HepG2 (cell line): ENCODE measurements around the gene C1QL4. TPM values are rescaled to one million over a fixed set of nuclear protein-coding genes. Genes with fewer than 3 reads are reported as not detected.

Source experiments
- ARID5B ChIP-seq: IDR thresholded peaks from 2 replicates; pipeline ENCODE4 v1.4.0; 2020; ENCODE audit warnings: mild to moderate bottlenecking, missing genetic modification reagents
- ASH2L ChIP-seq: fragments of 300-600, 200-600 bp; sonication (generic); IDR thresholded peaks from 2 replicates; pipeline ENCODE4 v1.7.0; 2017; ENCODE audit warnings: low read depth, mild to moderate bottlenecking, moderate library complexity, mixed read lengths, low read length; ENCODE audit not compliant: insufficient read length
- CTCF ChIP-seq: sonication (generic); formaldehyde crosslinking; IDR thresholded peaks from 2 replicates; pipeline ENCODE4 v1.5.0; 2020; ENCODE audit warnings: mild to moderate bottlenecking, missing genetic modification reagents, moderate library complexity
- GLI4 ChIP-seq: sonication (generic); formaldehyde crosslinking; IDR thresholded peaks from 2 replicates; pipeline ENCODE4 v1.5.1; 2020; ENCODE audit warnings: missing genetic modification reagents, mild to moderate bottlenecking, moderate library complexity, borderline replicate concordance
- KLF12 ChIP-seq: sonication (generic); formaldehyde crosslinking; IDR thresholded peaks from 2 replicates; pipeline ENCODE4 v1.4.0; 2020; ENCODE audit warnings: missing genetic modification reagents, borderline replicate concordance
- MYNN ChIP-seq: sonication (generic); formaldehyde crosslinking; IDR thresholded peaks from 2 replicates; pipeline ENCODE4 v1.4.0; 2020; ENCODE audit warnings: mild to moderate bottlenecking, low read depth, missing genetic modification reagents
- NRL ChIP-seq: sonication (generic); formaldehyde crosslinking; IDR thresholded peaks from 2 replicates; pipeline ENCODE4 v1.5.0; 2020; ENCODE audit warnings: missing genetic modification reagents, mild to moderate bottlenecking, moderate library complexity, borderline replicate concordance
- TFE3 ChIP-seq: IDR thresholded peaks from 2 replicates; pipeline ENCODE4 v1.6.1; 2016
- THYN1 ChIP-seq: sonication (generic); formaldehyde crosslinking; IDR thresholded peaks from 2 replicates; pipeline ENCODE4 v1.8.1; 2023; ENCODE audit warnings: low read depth, mild to moderate bottlenecking, moderate library complexity, missing genetic modification reagents, borderline replicate concordance
- UBTF ChIP-seq: sonication (generic); formaldehyde crosslinking; IDR thresholded peaks from 2 replicates; pipeline ENCODE4 v1.4.0; 2020; ENCODE audit warnings: mild to moderate bottlenecking, missing genetic modification reagents
- ZBTB14 ChIP-seq: sonication (generic); formaldehyde crosslinking; IDR thresholded peaks from 2 replicates; pipeline ENCODE4 v1.4.0; 2020; ENCODE audit warnings: missing genetic modification reagents
- ZFP37 ChIP-seq: sonication (generic); formaldehyde crosslinking; IDR thresholded peaks from 2 replicates; pipeline ENCODE4 v1.4.0; 2020; ENCODE audit warnings: missing genetic modification reagents, borderline replicate concordance
- ZNF143 ChIP-seq: sonication (generic); formaldehyde crosslinking; IDR thresholded peaks from 2 replicates; pipeline ENCODE4 v1.4.0; 2020; ENCODE audit warnings: missing genetic modification reagents
- ZNF549 ChIP-seq: sonication (generic); formaldehyde crosslinking; IDR thresholded peaks from 2 replicates; pipeline ENCODE4 v1.5.0; 2020; ENCODE audit warnings: missing genetic modification reagents
- ZNF737 ChIP-seq: sonication (generic); formaldehyde crosslinking; IDR thresholded peaks from 2 replicates; pipeline ENCODE4 v1.5.0; 2020; ENCODE audit warnings: missing genetic modification reagents, mild to moderate bottlenecking, borderline replicate concordance
- ZNF850 ChIP-seq: sonication (generic); formaldehyde crosslinking; conservative IDR thresholded peaks from 2 replicates; pipeline ENCODE4 v1.9.0; 2021; ENCODE audit warnings: mild to moderate bottlenecking, missing genetic modification reagents
- polyA plus RNA-seq, 8 experiments: library from polyadenylated mRNA; depleted of rRNA in 3 of 8; stranded (reverse) in 7 of 8; unstranded in 1 of 8; fragments of >200 nt; fragmentation: Illumina TruSeq in 4 of 8; extraction: Trizol in 4 of 8; gene quantifications; 2 replicates each; pipeline versions ENCODE4 v1.2.1 to v1.2.3, GENCODE V29; 2011 to 2016; ENCODE audit warnings: low read depth in 4 of 8, missing spikeins in 1 of 8, mixed read lengths in 1 of 8; ENCODE audit not compliant: insufficient read depth in 1 of 8
- total RNA-seq, 5 experiments: library from RNA; depleted of rRNA; stranded (reverse); fragments of >200 nt; fragmentation: Illumina TruSeq; extraction: Trizol; gene quantifications; 2 replicates each; pipeline ENCODE4 v1.2.3, GENCODE V29; 2016; ENCODE audit warnings: low read depth in 1 of 5

The C1QL4 gene
- total and polyA plus RNA-seq, 2 of the 13 experiments (the other 11 are each of a cell fraction or from before 2014, with no cell fraction given) = 0.03 TPM; not detected in 1

GRCh38 chr12:49336645-49337584 is at the start of gene C1QL4 (continued):
- TF ChIP-seq ARID5B (CRISPR knock-in tag) (peak; percentile 33; the same call in 1 of the 2 replicates), ZNF549 (no peak), ZNF737 (no peak), ASH2L (peak; percentile 26), UBTF (CRISPR knock-in tag) (peak; percentile 41; the same call in 1 of the 2 replicates), GLI4 (CRISPR knock-in tag) (no peak), NRL (peak; percentile 45; the same call in 1 of the 2 replicates), CTCF (CRISPR knock-in tag) (peak; percentile 86), KLF12 (CRISPR knock-in tag) (no peak), ZBTB14 (CRISPR knock-in tag) (no peak), ZNF143 (CRISPR knock-in tag) (no peak), TFE3 (CRISPR knock-in tag) (no peak), THYN1 (no peak), ZNF850 (no peak), MYNN (no peak), ZFP37 (CRISPR knock-in tag) (no peak)
